Left lung (tissue), 10 donors: Measurements from ENCODE around the gene HEMGN. TPM values are rescaled to one million over a fixed set of nuclear protein-coding genes. Genes with fewer than 3 reads are reported as not detected.

Experiments used
- ATAC-seq: fragments of 200-7000 bp; cut with Tn5 transposase; one replicate; pipeline ENCODE4 v1.9.1; 2020; ENCODE audit warnings: moderate library complexity
- DNase-seq, 4 donors: peaks; one replicate each; pipeline ENCODE4 v3.0.0-alpha.2; 2013 to 2020
- H3K27ac ChIP-seq, 2 donors: fragments of 200-600 bp; sonication (generic) in 1 of 2; one replicate each; pipeline versions ENCODE4 v1.5.0 to v1.8.0; 2020 to 2021
- H3K27me3 ChIP-seq, 2 donors: fragments of 200-600 bp; sonication (generic) in 1 of 2; one replicate each; pipeline versions ENCODE4 v1.5.0 to v1.8.0; 2020 to 2021
- H3K36me3 ChIP-seq, 2 donors: fragments of 200-600 bp; sonication (generic) in 1 of 2; one replicate each; pipeline versions ENCODE4 v1.5.0 to v1.8.0; 2020 to 2021
- H3K4me1 ChIP-seq, 2 donors: fragments of 200-600 bp; one replicate each; pipeline ENCODE4 v1.8.0; 2021
- H3K4me3 ChIP-seq, 2 donors: fragments of 200-600 bp; sonication (generic) in 1 of 2; one replicate each; pipeline versions ENCODE4 v1.5.0 to v1.8.0; 2020 to 2021; ENCODE audit warnings: mild to moderate bottlenecking in 1 of 2
- H3K9me3 ChIP-seq, 2 donors: fragments of 200-600 bp; sonication (generic) in 1 of 2; one replicate each; pipeline versions ENCODE4 v1.5.0 to v1.8.0; 2020 to 2021
- CTCF ChIP-seq, 2 donors: fragments of 200-600 bp; sonication (generic) in 1 of 2; IDR thresholded peaks; one replicate each; pipeline versions ENCODE4 v1.5.0 to v1.8.0; 2021; ENCODE audit warnings: antibody characterized with exemption in 2 of 2
- intact Hi-C, 2 donors: fragments of 100-400 bp; cut with DNase I; formaldehyde crosslinking; loops; one replicate each; pipeline versions ENCODE4 v1.11.2 to v1.14.2; 2022
- polyA plus RNA-seq, 6 donors: library from polyadenylated mRNA; unstranded; fragments of 120-200 nt; gene quantifications; one replicate each; pipeline ENCODE4 v1.2.1, GENCODE V29; 2013; ENCODE audit not compliant: insufficient read length in 6 of 6
- total RNA-seq, 2 donors: library from RNA; stranded (reverse); fragmentation: NEBNext Ultra II Directional; extraction: Animal tissue kit (Norgen Biotek cat#: 25700); gene quantifications; one replicate each; pipeline ENCODE4 v1.2.1, GENCODE V29; 2021
- donor health status: DM: no; HTN: yes; CAD: no.
- donor health status: DM: no; HTN: no; CAD: no.

Gene HEMGN
- total and polyA plus RNA-seq, 8 donors = 0.15 to 9.8 (median 4.1) TPM

- H3K4me3 ChIP-seq = no peak overlapping the region
- intact Hi-C loops = no loop called here
- peaks cover 0 to 6% of the 10 kb centered on the region in 2 donors for H3K27me3 ChIP-seq
- ATAC-seq (no peak), DNase-seq (no peak)
- no peak for TF ChIP-seq CTCF (IDR thresholded peaks at IDR 0.05)
- no peaks in the 10 kb centered on the region for H3K9me3 ChIP-seq
- H3K27ac ChIP-seq = no peak overlapping the region
- no peaks in the 10 kb centered on the region for H3K36me3 ChIP-seq
- no peaks in the 10 kb centered on the region for H3K4me1 ChIP-seq
Measured at GRCh38 chr9:97975376-97975775, 37.4 kb upstream of the HEMGN start.

GRCh38 chr9:97972753-97973152, 34.8 kb upstream of the HEMGN start:
- Histone ChIP-seq H3K4me1 (no peaks in the 10 kb centered on the region), H3K27me3 (peaks cover 0 to 10% of the 10 kb centered on the region in 2 donors), H3K27ac (no peak overlapping the region), H3K4me3 (no peak overlapping the region), H3K36me3 (no peaks in the 10 kb centered on the region), H3K9me3 (no peaks in the 10 kb centered on the region)
- DNase-seq (no peak), ATAC-seq (no peak)
- TF ChIP-seq CTCF (IDR thresholded peaks at IDR 0.05) = no peak
- intact Hi-C loops = no loop called here

GRCh38 chr9:97970165-97970564, 32.2 kb upstream of the HEMGN start:
- no peaks in the 10 kb centered on the region for H3K36me3 ChIP-seq
- no peak overlapping the region for H3K4me3 ChIP-seq
- H3K4me1 ChIP-seq = no peaks in the 10 kb centered on the region
- intact Hi-C loops = no loop called here
- ATAC-seq = no peak
- no peak for TF ChIP-seq CTCF (IDR thresholded peaks at IDR 0.05)
- DNase-seq = no peak
- peaks cover 0 to 21% of the 10 kb centered on the region in 2 donors for H3K27me3 ChIP-seq
- H3K9me3 ChIP-seq = no peaks in the 10 kb centered on the region
- H3K27ac ChIP-seq = no peak overlapping the region

- no peaks in the 10 kb centered on the region for H3K36me3 ChIP-seq
- ATAC-seq = no peak
Measured at GRCh38 chr9:97969014-97969413, 31.0 kb upstream of the HEMGN start.

GRCh38 chr9:97966493-97966892, 28.5 kb upstream of the HEMGN start:
- intact Hi-C loops = no loop called here
- Histone ChIP-seq H3K27ac (no peak overlapping the region), H3K9me3 (no peaks in the 10 kb centered on the region), H3K4me1 (no peaks in the 10 kb centered on the region), H3K27me3 (peaks cover 0 to 21% of the 10 kb centered on the region in 2 donors), H3K4me3 (no peak overlapping the region), H3K36me3 (no peaks in the 10 kb centered on the region)
- DNase-seq (no peak), ATAC-seq (no peak)
- no peak for TF ChIP-seq CTCF (IDR thresholded peaks at IDR 0.05)

More at GRCh38 chr9:97969014-97969413, 31.0 kb upstream of the HEMGN start:
- Histone ChIP-seq H3K4me3 (no peak overlapping the region), H3K27me3 (peaks cover 0 to 21% of the 10 kb centered on the region in 2 donors), H3K9me3 (no peaks in the 10 kb centered on the region), H3K4me1 (no peaks in the 10 kb centered on the region), H3K27ac (no peak overlapping the region)
- no peak for DNase-seq
- no peak for TF ChIP-seq CTCF (IDR thresholded peaks at IDR 0.05)
- intact Hi-C loops = no loop called here
